SKM-1 (cell line): ENCODE measurements around the gene NAT10.
"Not testable (repeated sequence)": the region's sequence is repeated elsewhere in the genome, so short reads cannot be mapped to it uniquely, and the experiment has no call there.

Experiments used
- DNase-seq: peaks from one replicate; lab custom pipeline; 2025; ENCODE audit not compliant: unreplicated experiment; lab: John Stamatoyannopoulos, UW

The NAT10 gene

DNA sequence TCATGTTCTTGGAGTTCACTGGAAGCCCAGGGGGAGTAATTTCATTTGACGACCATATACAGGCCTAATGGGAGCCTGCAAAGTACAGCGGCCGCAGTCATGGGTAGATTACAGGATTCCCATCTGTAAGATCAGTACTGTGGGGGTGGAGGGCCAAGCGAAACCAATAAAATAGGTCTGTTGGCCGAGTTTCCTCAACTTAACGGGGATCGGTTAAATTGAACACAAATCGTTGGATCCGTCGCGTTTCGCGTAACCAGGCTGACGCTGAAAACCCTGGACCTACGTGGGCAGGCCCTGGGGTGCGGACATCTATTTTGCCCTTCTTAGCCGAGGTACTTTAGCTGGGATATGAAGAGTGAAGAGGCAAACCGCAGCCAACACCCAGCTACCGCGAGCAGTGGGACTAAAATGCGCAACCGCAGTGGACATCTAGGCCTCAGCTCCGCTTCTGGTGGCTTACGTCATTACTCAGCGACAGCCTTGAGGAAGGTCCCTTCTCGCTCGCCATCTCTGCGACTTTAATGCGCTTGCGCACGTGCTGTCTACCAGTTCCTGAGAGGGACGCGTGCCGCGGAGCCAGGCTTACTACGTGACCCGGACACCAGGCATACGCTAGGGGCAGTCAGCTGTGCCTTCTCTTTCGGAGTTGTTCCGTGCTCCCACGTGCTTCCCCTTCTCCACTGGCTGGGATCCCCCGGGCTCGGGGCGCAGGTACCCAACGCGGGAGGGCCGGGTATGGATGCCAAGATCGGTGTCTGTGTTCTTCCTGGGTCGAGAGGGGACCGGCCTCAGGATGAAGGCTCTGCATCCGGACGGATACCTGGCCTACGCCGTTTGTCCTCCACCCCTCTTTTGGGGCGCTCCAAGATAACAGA lies at the start of gene NAT10:
TSS of gene NAT10 (plus strand) at position 551 of the 878 bp plus-strand sequence. CDS start 2,597 bp downstream, outside the sequence.
- peak; percentile 97 for DNase-seq

DNA sequence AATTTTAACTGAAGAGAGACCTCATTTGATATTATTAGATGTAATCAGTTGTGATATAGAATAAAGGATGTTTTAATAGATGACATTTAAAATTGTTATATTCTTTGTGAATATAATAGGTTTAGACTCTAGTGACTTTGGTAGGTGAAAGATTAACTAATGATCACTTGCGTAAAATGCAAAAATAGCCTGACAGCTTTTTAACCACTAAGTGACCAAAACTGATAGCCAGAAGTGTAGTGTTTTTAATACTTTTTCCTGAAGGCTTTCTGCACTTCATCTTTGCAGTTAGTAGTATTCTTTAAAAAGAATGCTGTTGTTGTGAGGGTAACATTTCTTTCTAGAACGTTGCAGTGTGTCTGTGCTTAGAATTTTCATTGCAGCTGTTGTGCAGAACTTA lies 48.8 kb upstream of the NAT10 start:
- no peak for DNase-seq

DNA sequence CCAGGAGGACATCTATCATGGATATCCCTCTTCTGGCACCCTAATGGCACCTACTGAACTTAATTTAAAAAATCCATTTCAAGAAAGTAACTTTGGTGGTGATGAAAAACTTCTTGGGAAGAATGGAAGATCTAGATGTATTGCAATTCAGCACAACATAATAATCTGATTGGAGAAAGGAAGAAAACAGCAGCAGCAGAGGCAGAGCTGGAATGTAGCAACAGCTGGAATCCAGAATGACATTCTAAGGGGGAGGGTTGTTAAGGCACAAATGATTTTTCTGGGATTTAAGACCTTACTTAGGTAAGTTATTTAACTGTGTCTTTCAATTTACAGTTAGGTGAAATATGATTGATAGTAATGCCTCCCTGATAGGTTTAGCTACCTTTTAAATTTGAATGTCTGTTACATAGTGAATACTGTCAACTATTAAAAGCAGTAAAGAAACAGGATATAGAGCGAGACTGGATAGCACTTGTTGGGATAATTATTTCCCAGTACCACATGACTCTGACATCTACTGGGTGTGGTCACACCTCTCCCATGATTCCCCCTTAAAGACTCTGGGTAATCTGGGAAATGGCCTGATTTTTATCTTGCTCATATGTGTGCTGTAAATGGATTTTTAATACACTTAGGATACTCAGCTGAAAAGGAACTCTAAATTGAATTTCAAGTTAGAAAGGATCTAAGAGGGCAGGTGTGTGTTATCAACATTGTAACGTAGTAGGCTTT lies 42.2 kb upstream of the NAT10 start:
- DNase-seq: no peak

DNA sequence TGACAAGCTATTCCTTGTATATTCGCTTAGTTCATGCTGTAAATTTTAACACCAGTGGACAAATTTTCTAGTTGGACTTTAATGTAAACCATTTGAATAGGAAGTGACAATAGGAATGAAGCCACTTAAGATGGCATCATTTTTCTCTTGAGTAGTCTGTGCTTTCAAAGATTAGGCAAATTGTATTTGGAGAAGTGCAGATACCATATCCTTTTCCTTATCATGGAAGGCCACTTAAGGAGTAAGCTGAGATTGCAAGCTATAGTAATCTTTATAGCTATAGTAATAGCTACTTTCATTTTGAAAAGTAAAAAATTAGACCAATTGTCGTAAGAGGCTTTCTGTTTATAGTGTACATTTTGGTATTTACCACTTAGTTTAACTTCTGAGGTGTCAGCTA lies 41.1 kb upstream of the NAT10 start:
- DNase-seq: no peak

DNA sequence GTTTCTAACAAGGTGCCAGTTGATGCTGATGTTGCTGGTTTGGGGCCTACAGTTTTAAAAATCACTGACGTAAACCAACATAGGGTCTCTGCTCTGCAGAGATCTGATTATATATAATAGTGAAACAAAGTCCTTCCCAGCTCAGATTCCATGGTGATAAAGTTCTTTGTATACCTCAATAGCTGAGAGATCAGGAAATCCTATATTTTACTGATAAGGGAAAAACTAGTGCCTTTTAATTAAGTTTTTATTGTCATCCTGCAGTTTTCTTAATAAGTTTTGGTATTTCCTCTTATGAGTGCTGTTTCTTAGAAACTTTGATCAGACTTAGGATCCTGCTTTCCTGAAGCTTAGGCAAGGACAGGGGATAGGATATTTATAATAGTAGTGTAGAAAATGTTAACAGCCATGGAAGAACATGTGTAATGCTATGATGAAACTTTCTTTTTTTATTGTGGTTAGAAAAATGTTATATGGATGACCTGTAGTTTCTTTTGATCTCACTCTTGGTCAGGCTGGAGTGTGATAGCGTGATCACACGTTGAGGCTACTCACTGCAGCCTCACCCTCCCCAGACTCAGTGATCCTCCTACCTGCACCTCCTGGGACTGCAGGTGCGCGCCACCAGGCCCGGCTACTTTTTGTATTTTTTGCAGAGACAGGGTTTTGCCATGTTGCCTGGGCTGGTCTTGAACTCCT lies 39.8 kb upstream of the NAT10 start:
- DNase-seq: no peak

DNA sequence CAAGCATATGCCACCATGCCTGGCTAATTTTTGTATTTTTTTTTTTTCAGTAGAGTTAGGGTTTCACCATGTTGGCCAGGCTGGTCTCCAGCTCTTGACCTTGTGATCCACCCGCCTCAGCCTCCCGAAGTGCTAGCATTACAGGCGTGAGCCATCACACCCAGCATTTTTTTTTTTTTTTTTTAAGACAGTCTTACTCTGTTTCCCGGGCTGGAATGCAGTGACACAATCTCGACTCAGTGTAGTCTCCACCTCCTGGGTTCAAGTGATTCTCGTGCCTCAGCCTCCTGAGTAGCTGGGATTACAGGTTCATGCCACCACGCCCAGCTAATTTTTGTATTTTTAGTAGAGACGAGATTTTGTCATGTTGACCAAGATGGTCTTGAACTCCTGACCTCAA lies 38.7 kb upstream of the NAT10 start:
- DNase-seq: not testable (repeated sequence)

DNA sequence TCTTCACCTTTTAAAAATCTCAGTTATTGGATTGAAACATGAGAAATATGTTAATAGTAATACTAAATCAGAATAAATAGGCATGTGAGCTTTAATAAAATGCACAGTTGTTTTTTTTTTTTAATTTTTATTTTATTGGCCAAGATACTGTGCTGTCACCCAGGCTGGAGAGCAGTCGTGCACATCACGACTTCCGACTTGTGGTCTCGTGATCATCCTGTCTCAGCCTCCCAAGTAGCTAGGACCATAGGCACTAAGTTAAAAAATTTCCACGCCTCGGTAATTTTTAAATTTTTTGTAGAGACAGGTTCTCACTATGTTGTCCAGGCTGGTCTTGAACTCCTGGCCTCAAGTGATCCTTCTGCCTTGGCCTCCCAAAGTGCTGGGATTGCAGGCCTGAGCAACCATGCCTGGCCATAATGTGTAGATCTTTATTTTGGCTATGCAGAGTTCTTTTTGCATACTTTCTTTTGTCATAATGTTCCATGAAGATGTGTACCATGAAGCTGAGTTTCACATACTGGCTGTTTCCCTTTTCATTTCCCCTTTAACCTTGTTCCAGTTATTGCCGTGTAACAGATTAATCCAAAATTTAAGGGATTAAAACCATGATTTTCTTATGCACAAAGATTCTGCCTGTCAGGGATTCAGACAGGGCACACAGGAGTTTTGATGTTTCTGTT lies 37.9 kb upstream of the NAT10 start:
- DNase-seq: no peak

DNA sequence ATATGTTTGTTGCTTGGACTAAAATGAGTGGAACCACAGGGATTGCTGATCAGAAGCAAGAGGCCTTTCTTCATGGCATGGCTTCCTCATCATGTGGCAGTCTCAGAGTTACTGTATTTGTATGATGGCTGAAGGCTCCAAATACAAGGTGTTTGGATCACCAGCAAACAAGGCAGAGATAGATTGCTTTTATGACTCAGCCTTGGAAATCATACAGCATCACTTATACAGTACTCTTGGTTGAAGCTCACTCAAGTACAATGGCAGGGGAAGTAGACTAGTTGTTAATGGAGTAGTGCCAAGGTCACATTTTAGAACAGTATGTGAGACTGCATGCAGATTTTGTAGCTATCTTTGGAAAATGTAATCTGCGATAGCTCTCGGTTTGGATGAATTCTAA lies 37.3 kb upstream of the NAT10 start:
- DNase-seq: no peak

DNA sequence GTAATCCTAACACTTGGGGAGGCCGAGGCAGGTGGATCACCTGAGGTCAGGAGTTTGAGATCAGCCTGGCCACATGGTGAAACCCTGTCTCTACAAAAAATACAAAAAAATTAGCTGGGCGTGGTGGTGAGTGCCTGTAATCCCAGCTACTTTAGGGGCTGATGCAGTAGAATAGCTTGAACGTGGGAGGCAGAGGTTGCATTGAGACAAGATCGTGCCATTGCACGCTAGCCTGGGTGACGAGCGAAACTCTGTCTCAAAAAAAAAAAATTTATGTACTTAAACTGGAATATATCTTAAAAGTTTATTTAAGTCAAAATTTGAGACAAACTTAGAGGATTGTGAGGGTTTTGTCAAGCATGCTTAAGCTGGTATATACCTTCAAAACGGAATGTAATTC lies 34.1 kb upstream of the NAT10 start:
- not testable (repeated sequence) for DNase-seq

DNA sequence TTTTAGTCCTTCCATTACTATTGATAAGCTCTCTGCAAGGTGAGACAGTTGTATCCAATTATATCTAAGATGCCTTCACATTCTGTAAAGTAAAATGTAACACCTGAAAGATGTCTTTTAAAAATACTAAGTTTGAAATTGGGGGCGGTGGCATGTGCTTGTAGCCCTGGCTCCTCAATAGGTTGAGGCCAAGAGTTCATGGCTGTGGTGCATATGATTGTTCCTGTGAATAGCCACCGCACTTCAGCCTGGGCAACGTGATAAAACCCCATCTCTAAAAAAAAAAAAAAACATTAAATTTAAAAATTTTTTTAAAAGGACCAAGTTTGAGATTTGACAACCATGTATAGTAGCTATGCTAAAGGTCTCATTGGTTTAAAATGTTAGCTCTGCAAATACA lies 33.4 kb upstream of the NAT10 start:
- DNase-seq: no peak

DNA sequence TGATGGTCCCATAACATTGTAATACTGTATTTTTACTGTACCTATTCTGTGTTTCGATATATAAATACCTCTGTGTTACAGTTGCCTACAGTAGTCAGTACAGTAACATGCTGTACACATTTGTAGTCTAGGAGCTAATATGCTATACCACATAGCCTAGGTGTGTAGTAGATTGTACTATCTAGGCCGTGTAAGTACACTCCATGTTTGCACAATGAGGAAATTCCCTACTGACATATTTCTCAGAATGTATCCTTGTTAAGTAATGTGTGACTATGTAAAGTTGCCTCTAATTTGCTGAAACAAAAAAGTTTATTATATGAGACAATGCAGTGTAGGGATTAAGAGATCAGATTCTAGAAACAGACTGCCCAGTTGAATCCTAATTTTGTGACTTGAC lies 32.6 kb upstream of the NAT10 start:
- no peak for DNase-seq

DNA sequence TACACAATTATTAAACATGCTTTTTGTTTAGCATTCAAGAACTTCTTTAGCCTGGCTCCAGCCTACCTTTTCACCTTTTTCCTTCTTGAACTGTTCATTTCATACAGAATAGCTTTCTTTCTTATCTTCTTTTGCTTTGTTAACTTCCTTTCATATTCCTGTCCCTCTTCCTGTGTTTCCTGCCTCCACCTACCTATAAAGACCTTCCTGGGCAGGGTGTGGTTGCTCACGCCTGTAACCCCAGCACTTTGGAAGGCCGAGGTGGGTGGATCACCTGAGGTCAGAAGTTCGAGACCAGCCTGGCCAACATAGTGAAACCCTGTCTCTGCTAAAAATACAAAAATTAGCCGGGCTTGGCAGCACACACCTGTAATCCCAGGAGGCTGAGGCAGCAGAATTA lies 31.0 kb upstream of the NAT10 start:
- DNase-seq: no peak

DNA sequence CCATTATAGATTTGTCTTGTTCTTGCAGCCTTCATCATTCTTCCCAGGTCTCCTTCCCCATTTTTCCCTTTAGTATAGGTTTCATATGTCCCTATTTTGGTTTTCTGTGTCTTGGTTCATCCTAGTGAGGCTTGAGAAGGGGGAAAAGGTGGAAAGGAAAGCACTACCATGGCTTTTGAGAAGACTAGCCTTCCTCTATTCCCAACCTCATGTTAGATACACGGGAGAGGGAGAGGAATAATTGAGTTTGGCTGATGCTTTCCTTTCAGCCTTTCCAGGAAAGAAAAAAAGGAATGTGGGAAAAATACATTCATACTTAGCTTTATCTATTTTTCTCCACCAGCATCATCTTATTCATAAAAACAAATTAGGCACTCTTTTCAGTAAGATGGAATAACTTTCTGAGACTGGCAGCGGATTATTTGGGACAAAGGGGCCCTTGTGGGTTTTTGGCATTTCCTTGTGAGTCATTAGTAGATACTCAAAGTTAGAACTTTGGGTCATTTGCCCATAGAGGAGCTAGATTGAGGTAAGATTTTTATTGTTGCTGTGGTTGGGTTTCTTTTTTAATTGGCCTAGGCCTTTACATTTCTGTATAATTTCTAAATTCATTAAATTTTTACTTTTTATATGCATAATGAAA lies 30.1 kb upstream of the NAT10 start:
- no peak for DNase-seq

DNA sequence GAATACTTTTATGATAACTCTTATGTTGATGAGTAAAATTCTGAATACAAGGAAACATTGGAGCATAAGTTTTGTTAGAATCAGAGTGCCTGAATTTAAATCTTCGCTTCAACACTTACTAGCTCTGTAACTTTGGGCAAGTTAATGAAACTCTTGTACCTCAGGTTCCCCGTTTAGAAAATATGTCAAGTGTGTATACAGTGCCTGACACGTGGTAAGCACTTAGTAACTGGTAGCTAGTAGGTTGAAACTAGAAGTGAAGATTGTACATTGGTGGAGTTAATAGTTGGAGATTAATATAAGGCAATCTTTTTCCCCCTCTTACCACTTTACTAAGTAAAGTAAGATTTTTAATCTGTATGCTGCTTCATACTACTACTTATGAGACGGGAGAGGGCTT lies 24.8 kb upstream of the NAT10 start:
- no peak for DNase-seq

DNA sequence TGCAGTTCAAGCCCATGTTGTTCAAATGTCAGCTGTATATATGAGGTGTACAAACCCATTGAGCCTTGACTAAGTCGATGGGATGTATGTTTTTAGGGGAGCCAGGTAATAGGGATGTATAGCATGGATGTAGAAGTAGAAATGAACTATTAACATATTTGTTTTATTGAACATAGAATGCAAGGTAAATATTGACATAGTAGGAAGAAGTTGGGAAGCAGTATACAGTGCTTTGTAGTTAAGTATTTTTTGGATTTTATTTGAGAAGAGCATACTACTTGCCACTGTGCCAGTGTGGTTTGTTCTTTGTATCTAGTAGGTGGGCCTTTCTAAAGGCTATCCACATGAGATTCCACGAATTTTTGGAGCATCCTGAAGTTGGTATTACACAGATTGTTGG lies 20.8 kb upstream of the NAT10 start:
- DNase-seq: no peak

DNA sequence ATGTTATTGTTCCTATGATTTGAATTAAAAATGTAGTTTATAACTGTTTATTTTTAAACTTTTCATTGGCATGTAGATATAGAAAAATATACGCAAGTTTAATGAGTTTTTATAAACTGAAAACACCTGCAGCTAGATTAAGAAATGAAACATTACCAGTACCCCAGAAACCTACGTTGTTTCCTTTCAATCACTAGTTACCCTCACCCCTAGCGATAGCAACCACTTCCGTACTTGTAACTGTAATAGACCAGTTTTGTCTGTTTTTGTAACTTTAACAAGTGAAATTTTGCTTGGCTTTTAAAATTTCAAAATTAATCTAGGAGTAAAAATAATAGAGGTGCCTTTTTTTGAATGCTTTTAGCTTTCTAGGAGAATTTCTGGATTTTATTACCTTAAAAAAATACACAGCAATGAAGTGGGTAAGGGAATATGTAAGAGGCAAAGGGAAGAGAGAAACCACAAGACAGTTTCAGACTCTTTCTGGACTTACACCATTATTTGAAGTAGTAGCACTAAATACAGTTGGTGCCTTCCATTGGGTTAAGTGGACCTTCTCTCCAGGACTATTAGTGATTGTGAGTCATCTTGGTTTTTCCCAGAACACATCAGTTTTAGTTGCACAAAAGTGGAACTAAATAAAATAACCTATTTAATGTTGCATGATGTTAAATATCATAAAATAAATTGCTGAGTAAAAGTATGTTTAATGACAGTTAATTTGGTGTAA lies 18.7 kb upstream of the NAT10 start:
- DNase-seq: no peak

DNA sequence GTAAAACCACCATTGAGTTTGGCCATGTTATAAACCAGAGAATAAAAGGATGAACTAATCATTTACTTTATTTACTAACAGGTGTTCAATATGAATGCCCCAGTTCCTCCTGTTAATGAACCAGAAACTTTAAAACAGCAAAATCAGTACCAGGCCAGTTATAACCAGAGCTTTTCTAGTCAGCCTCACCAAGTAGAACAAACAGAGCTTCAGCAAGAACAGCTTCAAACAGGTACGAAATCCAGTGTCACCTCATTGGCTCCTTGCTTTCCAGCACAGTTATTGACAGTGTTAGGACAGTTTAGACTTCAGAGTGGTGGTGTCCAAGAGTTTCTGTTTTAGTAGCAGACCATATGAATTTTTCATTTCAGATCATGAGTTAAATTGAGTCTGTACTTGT lies 13.6 kb upstream of the NAT10 start:
- DNase-seq: no peak

DNA sequence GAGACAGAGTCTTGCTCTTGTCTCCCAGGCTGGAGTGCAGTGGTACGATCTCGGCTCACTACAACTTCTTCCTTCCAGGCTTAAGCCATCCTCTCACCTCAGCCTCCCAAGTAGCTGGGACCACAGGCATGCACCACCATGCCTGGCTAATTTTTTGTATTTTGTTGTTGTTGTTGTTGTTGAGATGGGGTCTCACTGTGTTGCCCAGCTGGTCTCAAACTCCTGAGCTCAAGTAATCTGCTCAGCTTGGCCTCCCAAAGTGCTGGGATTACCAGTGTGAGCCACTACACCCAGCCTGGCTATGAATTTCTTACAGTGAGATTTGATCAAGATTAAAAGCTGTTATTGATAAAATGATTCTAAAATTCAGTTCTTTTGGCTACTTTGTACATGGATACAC lies 10.5 kb upstream of the NAT10 start:
- DNase-seq: not testable (repeated sequence)

DNA sequence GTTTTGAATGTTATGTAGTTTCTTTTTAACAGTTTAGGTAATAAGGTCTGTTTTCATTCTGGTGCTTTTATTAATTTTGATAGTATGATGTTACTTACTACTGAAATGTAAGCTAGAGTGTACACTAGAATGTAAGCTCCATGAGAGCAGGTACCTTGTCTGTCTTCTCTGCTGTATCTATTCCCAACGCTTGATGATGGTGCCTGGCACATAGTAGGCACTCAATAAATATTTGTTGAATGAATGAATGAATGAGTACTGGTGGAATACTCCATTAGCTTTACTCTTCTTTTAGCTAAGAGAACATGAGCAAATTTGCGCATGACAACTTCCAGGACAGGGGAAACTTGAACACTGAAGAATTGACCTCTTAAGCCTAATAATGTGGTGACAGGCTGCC lies 6.6 kb upstream of the NAT10 start:
- no peak for DNase-seq

DNA sequence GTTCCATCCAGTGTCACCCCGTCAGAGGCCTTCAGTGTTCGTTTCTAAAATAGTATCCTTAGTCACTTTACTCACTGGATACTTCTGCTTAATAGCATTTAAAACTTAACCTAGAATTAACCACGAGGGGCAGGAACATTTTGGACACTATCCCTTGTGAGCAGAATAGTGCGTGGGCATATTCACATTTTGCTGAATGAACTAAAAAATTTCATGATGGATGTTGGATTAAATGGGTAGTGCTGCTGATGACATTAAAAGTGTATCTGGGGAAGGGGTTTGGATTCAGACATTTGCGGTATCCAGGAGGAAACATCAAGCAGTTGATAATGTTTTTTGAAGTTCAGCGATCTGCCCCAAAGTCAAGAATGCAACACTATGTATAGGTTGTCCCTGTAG lies 750 bp upstream of the NAT10 start:
- DNase-seq: no peak
